COR-L47 (cell line): ENCODE measurements around the gene SLC25A53.

Experiments
- DNase-seq: peaks from one replicate; lab custom pipeline; 2025; lab: John Stamatoyannopoulos, UW

SLC25A53 gene, protein sequence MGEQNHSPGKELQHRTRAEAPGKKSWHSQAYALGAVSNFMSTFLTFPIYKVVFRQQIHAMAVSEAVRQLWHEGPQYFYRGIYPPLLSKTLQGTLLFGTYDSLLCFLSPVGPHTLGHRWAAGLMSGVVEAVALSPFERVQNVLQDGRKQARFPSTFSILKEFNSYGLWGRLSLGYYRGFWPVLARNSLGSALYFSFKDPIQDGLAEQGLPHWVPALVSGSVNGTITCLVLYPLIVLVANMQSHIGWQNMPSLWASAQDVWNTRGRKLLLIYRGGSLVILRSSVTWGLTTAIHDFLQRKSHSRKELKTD

DNA sequence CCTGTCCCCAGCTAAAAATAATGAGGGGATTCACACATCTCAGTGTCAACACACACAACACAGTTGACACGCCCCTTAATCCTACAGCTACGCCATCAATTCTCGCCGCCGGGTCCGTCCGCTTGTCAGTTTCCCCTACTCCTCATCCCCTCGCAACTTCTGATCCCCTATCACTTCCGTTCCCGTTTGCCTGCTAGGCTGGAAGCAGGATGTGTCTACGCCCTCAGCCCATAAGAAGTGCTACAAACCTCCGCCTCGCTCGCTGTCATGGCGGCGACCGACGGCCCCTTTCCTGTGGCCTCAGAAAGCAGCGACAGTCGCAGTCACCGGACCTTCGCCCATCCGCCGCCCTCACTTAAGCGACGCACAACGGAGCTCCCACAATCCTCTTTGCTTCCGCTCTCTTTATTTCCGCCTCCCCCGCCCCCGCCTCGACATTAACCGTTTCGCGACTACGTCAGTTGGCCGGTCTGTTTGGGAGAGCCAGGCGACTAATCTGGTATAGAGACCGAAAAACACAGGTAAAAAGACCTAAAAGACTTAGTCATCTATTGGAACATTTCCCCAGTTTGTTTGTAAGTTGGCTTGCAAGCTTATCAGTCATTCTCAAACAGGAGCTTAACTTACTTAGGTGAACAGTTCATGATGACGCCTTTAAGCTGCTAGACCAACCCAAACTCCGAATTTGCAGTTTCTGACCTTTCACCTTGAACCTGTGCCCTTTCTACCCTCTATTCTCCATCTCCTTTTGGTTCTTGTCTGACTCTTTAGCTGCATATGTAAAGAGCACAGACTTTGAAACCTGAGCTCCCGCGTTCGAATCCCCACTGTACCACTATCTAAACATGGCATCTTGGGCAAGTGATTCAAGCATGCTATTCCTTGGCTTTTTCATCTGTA is at the start of gene SLC25A53:
TSS of gene SLC25A53 (minus strand) at position 380 of the 900 bp plus-strand sequence. CDS start 51,752 bp downstream, outside the sequence.
- DNase-seq = peak; percentile 80

DNA sequence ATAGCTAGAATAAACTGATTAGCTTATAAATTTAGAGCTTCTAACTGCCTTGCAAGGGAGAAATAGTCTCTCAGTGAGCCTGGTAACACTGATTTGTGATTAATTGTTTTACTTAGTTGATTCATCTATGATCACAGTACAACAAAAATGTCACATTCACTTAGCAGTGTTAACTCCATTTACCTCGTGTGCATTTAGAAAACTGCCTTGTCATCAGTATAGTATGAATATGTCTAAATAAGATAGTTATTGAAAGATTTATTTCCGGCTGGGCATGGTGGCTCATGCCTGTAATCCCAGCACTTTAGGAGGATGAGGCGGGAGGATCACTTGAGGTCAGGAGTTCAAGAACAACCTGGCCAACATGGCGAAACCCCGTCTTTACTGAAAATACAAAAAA is 48.7 kb upstream of the SLC25A53 start:
- no peak for DNase-seq

DNA sequence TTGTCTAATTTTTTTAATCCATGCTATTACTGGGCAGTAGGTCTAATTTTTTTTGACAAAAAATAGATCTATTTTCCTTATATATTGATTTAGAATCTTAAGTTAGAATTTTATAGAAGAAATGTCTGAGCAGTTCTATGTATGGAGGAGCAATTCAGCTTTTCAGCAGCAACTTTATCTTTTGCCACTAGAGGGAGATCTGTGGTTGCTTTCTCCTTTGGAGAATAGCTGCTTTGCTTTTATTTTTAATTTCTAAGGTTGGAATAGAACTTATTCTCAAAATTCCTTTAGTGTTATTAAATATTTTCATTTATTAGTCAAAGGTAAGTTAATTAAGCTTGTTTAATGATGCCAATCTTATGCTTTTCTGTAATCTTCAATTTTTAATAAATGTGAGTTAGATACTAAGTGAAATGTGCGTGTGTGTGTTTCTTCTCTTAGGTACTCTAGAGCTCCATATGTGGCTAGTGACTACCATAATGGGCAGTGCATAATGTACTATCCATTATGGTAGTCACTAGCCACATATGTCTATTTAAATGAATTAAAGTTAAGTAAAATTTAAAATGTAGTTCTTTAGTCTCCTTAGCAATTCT is 38.8 kb upstream of the SLC25A53 start:
- no peak for DNase-seq

DNA sequence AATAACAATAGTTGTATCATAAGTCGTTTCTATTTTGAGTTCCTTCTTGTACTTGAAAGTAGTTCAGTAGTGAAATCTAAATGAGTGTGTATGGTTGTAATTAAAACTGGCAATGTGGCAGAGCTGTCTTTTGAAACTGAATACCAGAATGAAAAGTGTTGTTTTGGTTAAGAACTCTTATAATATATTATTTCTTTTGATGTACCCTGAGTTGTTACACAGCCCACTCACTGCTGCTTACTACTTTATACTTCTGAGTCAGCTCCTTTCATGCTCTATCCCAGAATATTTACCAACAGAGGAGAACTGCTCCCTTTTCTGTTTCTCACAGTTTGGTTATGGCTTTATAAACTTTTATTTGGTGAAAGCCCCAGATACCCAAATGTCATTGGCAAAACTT is 38.2 kb upstream of the SLC25A53 start:
- no peak for DNase-seq

DNA sequence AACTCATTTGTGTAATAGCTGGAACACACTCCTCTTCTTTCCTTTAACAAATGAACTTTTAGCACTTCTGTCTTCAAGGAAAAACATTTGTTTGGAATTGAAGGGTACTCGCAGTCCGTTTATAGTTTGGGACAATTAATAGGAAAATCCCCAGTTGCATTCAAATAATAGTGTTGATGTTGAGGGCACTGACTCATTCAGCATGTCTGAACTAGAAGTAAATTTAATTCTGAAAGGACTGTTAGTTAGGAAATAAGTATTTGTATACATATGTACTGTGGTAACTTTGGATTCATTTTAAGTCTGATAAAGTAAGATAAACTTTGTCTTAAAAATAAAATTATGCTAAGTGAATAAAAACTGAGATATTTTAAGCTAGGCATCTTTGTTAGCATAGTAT is 36.7 kb upstream of the SLC25A53 start:
- DNase-seq = no peak

DNA sequence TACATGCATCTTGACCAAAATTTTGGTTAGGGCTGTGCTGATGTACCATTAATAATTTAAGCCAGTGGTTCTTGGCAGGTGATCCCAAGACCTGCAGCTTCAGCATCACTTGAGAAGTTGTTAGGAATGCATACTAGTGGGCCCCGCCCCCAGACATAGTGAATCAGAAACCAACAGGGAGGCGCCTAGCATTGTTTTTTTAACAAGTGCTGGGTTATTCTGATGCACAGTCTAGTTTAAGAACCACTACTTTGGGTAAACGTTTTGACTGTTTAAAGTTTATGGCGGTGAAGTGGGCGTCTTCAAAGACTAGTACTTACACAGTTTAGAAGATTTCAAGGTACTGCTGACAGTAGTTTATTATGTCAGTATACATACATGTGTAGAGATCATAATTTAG is 33.0 kb upstream of the SLC25A53 start:
- DNase-seq = no peak

DNA sequence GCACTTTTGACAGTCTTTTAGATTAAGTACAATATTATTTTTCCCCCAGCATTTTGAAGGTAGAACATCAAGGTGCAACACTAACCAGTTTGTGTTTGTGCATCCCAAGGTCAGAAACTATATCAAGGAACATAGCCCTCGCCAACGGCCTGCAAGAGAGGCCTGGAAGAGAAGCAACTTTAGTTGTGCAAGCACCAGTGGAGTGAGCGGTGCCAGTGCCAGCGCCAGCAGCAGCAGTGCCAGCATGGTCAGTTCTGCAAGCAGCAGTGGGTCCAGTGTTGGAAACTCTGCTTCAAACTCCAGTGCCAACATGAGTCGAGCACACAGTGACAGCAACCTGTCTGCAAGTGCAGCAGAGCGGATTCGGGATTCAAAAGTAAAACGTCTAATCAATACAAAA is 31.1 kb upstream of the SLC25A53 start:
- no peak for DNase-seq

DNA sequence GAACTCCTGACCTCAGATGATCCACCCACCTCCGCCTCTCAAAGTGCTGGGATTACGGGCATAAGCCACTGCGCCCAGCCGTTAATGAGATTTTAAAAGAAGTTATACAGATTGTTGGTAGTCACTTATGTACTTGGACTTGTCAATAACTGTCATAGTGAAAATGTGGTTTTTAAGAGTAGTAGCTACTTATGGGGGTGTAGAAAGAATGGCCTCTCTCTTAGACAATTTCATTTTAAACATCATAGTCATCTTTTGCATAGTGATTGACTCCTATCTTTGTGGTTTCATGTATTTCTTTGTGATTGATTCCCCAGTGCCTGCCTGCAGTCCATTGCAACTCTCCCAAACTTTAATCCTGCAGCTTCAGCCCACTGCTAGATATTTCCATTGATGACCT is 26.9 kb upstream of the SLC25A53 start:
- no peak for DNase-seq

DNA sequence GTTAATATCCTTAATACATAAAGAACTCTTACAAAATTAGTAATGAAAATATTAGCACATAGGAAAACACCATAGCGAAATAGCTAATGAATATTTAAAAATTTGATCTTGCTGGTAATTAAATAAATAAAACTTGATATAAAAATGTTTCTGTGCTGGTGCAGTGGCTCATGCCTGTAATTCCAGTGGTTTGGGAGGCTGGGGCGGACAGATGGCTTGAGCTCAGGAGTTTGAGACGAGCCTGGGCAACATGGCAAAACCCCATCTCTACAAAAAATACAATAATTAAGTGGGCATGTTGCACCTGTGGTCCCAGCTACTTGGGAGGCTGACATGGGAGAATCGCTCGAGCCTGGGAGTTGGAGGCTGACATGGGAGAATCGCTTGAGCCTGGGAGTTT is 17.0 kb upstream of the SLC25A53 start:
- no peak for DNase-seq

DNA sequence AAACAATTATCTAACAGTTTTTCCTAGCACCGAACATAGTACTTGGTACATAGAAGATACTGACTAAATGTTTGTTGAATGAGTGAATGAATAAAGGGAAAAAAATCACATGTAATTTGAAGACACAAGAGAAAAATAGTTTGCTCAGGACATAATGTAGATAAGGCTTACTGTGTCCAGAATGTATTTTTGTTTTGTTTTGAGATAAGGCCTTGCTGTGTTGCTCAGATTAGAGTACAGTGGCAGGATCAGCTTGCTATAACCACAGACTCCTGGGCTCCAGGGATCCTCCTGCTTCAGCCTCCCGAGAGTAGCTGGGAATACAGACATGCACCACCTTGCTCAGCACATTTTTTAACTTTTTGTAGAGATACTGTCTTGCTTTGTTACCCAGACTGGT is 16.0 kb upstream of the SLC25A53 start:
- no peak for DNase-seq

DNA sequence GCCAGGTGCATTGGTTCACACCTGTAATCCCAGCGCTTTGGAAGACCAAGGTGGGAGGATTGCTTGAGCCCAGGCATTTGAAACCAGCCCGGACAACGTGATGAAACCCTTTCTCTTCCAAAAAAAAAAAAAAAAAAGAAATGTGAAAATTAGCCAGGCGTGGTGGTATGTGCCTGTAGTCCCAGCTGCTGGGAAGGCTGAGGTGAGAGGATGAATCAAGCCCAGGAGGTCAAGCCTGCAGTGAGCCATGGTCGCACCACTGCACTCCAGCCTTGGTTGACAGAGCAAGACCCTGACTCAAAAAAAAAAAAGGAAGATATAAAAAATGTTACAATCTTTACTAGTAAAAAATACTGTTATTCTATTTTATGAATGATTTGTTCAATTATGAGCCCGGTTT is 15.3 kb upstream of the SLC25A53 start:
- no peak for DNase-seq

DNA sequence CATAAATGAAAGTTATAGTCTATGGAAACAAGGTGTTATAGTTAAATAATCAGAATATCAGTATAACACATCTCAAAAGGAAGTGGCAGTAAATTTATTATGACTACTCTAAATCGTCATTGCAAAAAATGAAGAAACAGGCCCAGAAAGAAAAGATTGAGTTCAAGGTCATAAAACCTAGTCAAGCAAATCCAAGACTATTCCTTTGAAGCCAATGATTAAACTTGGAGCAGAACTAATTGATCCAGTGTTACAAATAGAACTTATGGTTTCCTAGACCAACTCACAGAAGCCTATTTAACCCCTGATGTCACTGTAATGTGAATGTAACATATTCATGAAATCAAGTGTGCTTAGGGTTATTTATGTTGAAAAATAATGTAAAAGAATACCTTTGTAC is 11.3 kb upstream of the SLC25A53 start:
- no peak for DNase-seq

DNA sequence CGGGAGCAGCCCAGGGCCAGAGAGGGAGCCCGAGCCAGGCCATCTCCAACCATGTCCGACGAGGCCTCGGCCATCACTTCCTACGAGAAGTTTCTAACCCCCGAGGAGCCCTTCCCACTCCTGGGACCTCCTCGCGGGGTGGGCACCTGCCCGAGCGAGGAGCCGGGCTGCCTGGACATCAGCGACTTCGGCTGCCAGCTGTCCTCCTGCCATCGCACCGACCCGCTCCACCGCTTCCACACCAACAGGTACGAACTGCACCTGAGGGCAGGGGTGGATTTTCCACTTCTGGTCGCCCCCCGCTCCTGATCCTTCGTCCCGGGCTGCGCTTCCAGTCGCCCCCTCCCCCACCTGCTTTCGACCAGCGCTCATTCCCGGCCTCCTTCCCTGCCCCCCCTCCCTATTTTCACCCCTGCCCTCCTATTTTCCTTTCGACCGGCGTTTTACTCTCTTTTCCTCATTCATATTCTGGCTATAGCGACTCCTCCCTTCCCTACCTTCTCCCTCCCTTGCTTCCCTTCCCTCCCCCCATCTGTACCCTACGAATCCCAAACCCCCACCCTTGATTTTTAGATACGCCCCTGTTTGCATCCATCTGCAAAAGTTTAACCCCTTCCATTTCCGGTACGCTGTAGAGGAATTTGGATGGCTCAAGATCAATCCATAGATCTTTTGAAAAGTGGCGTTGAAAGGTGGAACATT is 10.1 kb upstream of the SLC25A53 start:
- DNase-seq = no peak

DNA sequence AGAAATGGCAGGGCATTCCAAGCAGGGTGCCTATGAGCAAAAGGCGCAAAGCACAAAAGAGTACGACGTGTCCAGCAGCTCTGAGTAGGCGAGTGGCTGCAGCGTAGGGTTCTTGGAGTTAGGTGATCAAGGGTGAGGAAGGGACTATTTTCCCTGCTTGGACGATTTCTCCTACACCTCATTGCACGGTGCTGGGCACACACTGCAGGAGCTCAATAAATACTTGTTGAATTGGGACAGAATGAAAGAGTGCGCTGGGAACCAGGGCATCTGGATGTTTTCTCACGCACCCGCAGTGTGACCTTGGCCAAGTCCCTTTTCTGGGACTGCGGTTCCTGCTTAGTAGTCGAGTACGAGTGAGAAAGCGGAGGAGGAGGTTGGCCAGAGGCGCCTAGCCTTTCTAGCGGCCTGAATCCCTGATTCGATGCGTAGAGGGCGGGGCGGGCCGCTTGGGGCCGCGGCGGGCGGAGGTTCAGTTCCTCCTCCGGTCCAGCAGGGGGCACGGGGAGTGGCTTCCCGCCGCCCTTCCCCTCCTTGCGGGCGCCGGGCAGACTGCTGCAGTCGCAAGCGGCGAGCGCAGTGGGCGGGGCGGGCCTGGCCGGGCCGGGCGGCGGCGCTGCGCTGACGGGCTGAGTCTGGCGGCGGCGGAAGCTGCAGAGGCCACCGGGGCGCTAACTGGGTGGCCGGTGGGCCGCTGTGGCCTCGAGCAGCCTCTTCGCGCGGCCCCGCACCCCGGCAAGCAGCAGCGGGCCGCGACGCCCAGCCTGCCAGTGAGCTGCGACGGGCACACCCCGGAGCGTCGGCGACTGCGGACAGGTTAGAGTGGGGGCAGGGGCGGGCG is 9.3 kb upstream of the SLC25A53 start, which contains the start of gene FAM199X:
TSS of gene FAM199X (plus strand) at position 560 of the 841 bp plus-strand sequence. CDS start 333 bp downstream, outside the sequence.
- DNase-seq = peak; percentile 75

DNA sequence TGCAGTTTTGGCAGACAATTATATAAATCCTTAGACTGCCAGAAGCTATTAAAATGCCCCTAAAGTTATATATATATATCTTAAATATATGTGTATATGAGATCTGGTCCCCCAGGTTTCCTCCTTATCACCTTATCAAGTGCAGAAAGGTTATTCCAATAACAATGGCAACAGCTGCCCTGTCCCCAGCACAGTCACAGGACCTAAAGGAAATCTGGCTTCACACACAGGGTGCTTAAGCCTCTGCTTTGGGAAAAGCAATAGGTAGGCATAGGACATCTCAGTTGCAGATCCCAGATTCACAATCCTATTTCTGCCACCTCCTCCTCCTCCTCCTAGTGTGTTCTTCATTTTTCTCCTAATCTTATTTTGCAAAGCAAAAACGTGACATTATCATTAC is 5.8 kb downstream of the SLC25A53 start:
- no peak for DNase-seq

DNA sequence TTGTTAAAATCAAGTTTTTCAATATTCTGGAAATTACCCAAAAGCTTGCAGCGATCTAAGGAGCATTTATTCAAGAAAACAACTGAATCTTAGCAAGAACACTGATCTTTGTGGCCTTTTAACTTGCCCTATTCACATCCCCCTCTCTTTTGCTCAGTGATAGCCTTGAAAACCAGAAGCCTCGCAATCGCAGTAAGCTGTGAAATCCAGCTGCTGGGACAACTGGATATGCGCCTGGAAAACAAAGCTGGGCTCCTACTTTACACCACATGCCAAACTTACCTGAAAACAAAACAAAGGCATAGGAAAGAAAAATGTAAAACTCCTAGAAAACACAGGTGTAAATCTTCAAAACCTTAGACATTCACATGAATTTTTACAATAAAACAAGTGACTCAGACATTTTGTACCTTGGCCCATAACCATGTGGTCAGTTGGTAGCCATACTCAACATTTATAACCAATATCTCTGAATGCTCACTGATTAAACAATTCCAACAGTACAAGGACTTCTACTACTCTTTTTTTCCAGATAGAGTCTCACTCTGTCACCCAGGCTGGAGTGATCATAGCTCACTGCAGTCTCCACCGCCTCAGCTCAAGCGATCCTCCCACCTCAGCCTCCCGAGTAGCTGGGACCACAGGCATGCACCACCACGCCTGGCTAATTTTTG is 15.6 kb downstream of the SLC25A53 start:
- no peak for DNase-seq

DNA sequence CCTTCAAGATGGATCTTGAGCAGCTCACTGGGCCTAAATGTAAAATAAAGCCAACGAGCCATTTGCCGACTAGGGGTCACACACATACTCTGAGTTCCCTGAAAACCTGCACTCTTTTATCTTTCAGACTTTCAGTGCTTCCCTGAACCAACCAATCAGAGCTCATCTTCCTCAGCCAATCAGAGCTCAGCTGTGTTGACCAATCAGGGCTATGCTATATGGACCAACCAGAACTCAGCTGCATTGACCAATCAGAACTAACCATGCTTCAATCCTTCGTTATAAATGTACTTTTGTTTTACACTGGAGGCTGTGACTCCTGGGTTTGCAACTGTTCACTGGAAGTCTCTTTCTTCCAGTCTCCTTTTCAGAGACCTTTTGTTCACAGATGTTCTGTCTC is 19.3 kb downstream of the SLC25A53 start:
- DNase-seq = peak; percentile 1

DNA sequence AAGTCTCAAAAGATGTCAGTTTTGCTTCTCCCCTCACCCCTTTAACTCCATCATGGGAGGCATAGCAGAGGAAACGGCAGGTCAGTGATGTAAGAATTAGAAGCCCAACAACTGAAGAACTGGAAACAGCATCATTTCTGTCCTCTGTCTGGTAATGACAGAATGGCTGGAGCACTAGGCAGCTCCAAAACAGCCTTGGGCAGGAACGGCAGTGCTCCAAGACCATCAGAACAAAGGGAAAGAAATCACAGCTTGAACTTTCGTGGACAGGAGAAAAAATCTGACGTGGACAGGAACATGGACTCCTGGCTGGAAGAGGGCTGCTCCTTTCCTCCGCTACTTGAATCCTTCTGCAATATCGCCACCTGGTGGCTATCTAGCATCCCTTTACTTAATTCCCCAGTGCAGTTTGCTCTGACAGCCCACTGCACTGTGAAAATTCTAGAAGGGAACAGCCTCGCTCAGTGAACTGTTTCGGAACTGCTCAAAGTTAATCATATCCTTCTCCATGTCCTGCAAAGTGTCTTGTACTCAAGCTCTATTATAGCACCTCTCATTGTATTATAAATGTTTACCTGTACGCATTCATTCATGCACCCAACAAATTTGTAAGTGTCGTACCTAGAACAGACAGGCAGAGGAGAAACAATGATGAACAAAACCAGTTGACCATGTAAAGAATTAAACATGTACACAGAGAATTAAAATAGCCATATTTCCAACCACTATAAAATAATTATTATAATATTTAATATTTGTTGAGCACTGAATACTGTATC is 20.4 kb downstream of the SLC25A53 start:
- peak; percentile 60 for DNase-seq

DNA sequence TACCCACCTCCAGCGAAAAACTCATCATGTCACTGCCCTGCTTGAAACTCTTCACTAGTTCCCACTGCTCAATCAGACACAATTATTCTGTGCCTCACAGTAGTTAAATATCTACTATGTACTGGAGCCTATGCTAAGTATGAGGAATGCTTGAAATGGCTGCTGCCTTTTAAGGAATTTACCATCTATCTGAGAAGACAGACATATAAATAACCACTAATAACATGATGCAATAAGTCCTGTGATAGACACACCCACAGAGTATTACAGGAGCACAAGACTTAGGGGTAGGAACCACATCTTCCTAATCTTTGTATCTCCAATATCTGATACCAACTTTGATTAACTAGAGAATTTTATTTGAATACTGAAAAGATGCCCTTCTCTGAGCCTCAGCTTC is 21.1 kb downstream of the SLC25A53 start:
- no peak for DNase-seq
